Mesendoderm (in vitro differentiated cells): Measurements from ENCODE around the gene COL18A1.

Source experiments
- DNase-seq: peaks from one replicate; pipeline ENCODE4 v3.0.0; 2013
- H2AK5ac ChIP-seq: 2 replicates; pipeline ENCODE4 v1.6.1; 2013; ENCODE audit warnings: low read length, inconsistent platforms
- H2BK120ac ChIP-seq: 2 replicates; pipeline ENCODE4 v1.6.1; 2013; ENCODE audit warnings: low read depth, mild to moderate bottlenecking, low read length, moderate library complexity, mixed read lengths
- H2BK15ac ChIP-seq: replicated peaks from 2 replicates; pipeline ENCODE4 v1.6.1; 2013; ENCODE audit warnings: low read depth, mild to moderate bottlenecking, moderate library complexity
- H2BK5ac ChIP-seq: 2 replicates; pipeline ENCODE4 v1.6.1; 2013; ENCODE audit warnings: low read length, inconsistent platforms
- H3K18ac ChIP-seq: 2 replicates; pipeline ENCODE4 v1.6.1; 2013; ENCODE audit warnings: mild to moderate bottlenecking, low read length, mixed read lengths
- H3K23ac ChIP-seq: one replicate; pipeline ENCODE4 v1.6.1; 2013; ENCODE audit warnings: low read length
- H3K27ac ChIP-seq: 2 replicates; pipeline ENCODE4 v1.5.1; 2013; ENCODE audit warnings: low read depth, mild to moderate bottlenecking, inconsistent platforms, low read length, moderate library complexity
- H3K27me3 ChIP-seq: 2 replicates; pipeline ENCODE4 v1.6.1; 2013; ENCODE audit warnings: low read length, control low read depth, mild to moderate bottlenecking, inconsistent platforms; ENCODE audit not compliant: insufficient read depth, poor library complexity
- H3K36me3 ChIP-seq: 2 replicates; pipeline ENCODE4 v1.6.1; 2013; ENCODE audit warnings: low read length, inconsistent platforms; ENCODE audit not compliant: control insufficient read depth, insufficient read depth
- H3K4ac ChIP-seq: one replicate; pipeline ENCODE4 v1.6.1; 2013; ENCODE audit warnings: low read depth, mild to moderate bottlenecking, low read length, moderate library complexity
- H3K4me1 ChIP-seq: 2 replicates; pipeline ENCODE4 v1.6.1; 2013; ENCODE audit warnings: low read depth, low read length, inconsistent platforms; ENCODE audit not compliant: control insufficient read depth
- H3K4me2 ChIP-seq: 2 replicates; pipeline ENCODE4 v1.6.1; 2013; ENCODE audit warnings: low read length
- H3K4me3 ChIP-seq: 2 replicates; pipeline ENCODE4 v1.5.1; 2013; ENCODE audit warnings: mild to moderate bottlenecking, low read length
- H3K56ac ChIP-seq: one replicate; pipeline ENCODE4 v1.6.1; 2013; ENCODE audit warnings: low read length
- H3K79me1 ChIP-seq: 2 replicates; pipeline ENCODE4 v1.6.1; 2013; ENCODE audit warnings: low read length, inconsistent platforms
- H3K79me2 ChIP-seq: 2 replicates; pipeline ENCODE4 v1.6.1; 2013; ENCODE audit warnings: mild to moderate bottlenecking, low read length; ENCODE audit not compliant: control insufficient read depth, insufficient read depth
- H3K9ac ChIP-seq: 2 replicates; pipeline ENCODE4 v1.6.1; 2013; ENCODE audit warnings: low read length, inconsistent platforms
- H4K5ac ChIP-seq: one replicate; pipeline ENCODE4 v1.6.1; 2013; ENCODE audit warnings: low read length
- H4K8ac ChIP-seq: one replicate; pipeline ENCODE4 v1.6.1; 2013; ENCODE audit warnings: low read depth, mild to moderate bottlenecking, control low read depth, low read length, moderate library complexity
- WGBS: extraction: QIAGEN DNeasy Blood & Tissue Kit; methylation state at CpG from one replicate; pipeline ENCODE4 v1.1.7; 2013; ENCODE audit warnings: low lambda C conversion rate, missing lambda C conversion rate; ENCODE audit not compliant: insufficient coverage; ENCODE audit errors: extremely low coverage; 5-methylcytosine and 5-hydroxymethylcytosine counted together

The COL18A1 gene

GRCh38 chr21:45518742-45519141 lies 113.8 kb downstream of the COL18A1 start:
- no CpG with 5 or more reads among the region's 2 CpGs for WGBS
- no peak overlapping the region for H3K4me2 ChIP-seq
- no peak overlapping the region for H4K8ac ChIP-seq
- no peak overlapping the region for H3K9ac ChIP-seq
- no peak overlapping the region for H2AK5ac ChIP-seq
- no peak overlapping the region for H3K56ac ChIP-seq
- no peak overlapping the region for H3K4me3 ChIP-seq
- no peak overlapping the region for H2BK5ac ChIP-seq
- no peaks in the 10 kb centered on the region for H3K4me1 ChIP-seq
- no peak for DNase-seq
- no peaks in the 10 kb centered on the region for H3K79me1 ChIP-seq
- no peak overlapping the region for H2BK15ac ChIP-seq
- no peak overlapping the region for H3K18ac ChIP-seq
- H3K36me3 ChIP-seq: peaks cover 2% of the 10 kb centered on the region
- H3K27me3 ChIP-seq: no peaks in the 10 kb centered on the region
- H2BK120ac ChIP-seq: no peak overlapping the region
- H3K23ac ChIP-seq: no peak overlapping the region
- H3K79me2 ChIP-seq: no peaks in the 10 kb centered on the region
- H3K4ac ChIP-seq: no peak overlapping the region
- no peak overlapping the region for H3K27ac ChIP-seq
- no peak overlapping the region for H4K5ac ChIP-seq

DNA sequence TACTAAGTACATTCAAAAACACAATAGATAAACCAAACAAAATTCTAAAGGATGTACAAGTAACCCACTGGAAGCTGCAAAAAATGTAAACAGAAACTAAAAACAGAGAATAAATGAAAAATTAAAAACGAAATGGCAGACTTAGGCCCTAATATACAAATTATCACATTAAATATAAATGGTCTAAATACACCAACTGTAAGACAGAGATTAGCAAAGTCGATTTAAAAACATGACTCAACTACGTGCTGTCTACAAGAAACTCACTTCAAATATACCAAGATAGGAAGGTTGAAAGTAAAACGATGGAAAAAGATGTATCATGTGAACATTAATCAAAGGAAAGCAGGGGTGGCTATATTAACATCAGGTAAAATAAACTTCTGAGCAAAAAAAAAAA lies 114.2 kb downstream of the COL18A1 start:
- Histone ChIP-seq H3K4me1 (no peaks in the 10 kb centered on the region), H3K9ac (no peak overlapping the region), H2BK15ac (no peak overlapping the region), H3K27me3 (no peaks in the 10 kb centered on the region), H3K4me3 (no peak overlapping the region), H2BK120ac (no peak overlapping the region), H4K8ac (no peak overlapping the region), H3K18ac (no peak overlapping the region), H3K79me1 (no peaks in the 10 kb centered on the region), H3K79me2 (no peaks in the 10 kb centered on the region), H3K27ac (no peak overlapping the region), H3K36me3 (peaks cover 2% of the 10 kb centered on the region), H3K4ac (no peak overlapping the region), H2AK5ac (no peak overlapping the region), H3K23ac (no peak overlapping the region), H3K4me2 (no peak overlapping the region), H2BK5ac (no peak overlapping the region), H4K5ac (no peak overlapping the region), H3K56ac (no peak overlapping the region)
- no CpG with 5 or more reads among the region's 4 CpGs for WGBS
- no peak for DNase-seq

DNA sequence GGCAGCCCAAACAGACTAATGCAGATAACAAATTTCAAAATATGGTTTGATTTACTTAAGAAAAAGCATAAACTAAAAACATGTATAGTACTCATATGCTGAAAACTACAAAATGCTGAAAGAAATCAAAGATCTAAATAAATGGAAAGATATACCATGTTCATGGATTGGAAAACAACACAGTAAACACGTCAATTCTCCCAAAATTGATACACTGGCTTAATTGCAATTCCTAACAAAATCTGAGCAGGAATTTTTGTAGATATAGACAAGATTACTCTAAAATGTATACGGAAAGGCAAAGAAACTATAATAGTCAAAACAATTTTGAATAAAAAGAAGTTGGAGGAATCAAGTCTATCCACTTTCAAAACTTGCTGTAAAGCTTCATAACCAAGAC lies 116.3 kb downstream of the COL18A1 start:
- no peak overlapping the region for H3K18ac ChIP-seq
- no peak overlapping the region for H3K4me3 ChIP-seq
- H3K4me1 ChIP-seq: no peaks in the 10 kb centered on the region
- no peak for DNase-seq
- H4K8ac ChIP-seq: no peak overlapping the region
- no peak overlapping the region for H2BK15ac ChIP-seq
- no peak overlapping the region for H3K27ac ChIP-seq
- H3K79me2 ChIP-seq: no peaks in the 10 kb centered on the region
- no peak overlapping the region for H2BK5ac ChIP-seq
- no peaks in the 10 kb centered on the region for H3K79me1 ChIP-seq
- no peak overlapping the region for H3K4me2 ChIP-seq
- H2AK5ac ChIP-seq: no peak overlapping the region
- no peak overlapping the region for H3K9ac ChIP-seq
- H3K56ac ChIP-seq: no peak overlapping the region
- no peaks in the 10 kb centered on the region for H3K27me3 ChIP-seq
- WGBS: no CpG with 5 or more reads among the region's 2 CpGs
- H2BK120ac ChIP-seq: no peak overlapping the region
- H4K5ac ChIP-seq: no peak overlapping the region
- H3K23ac ChIP-seq: no peak overlapping the region
- H3K4ac ChIP-seq: no peak overlapping the region
- H3K36me3 ChIP-seq: peaks cover 2% of the 10 kb centered on the region

DNA sequence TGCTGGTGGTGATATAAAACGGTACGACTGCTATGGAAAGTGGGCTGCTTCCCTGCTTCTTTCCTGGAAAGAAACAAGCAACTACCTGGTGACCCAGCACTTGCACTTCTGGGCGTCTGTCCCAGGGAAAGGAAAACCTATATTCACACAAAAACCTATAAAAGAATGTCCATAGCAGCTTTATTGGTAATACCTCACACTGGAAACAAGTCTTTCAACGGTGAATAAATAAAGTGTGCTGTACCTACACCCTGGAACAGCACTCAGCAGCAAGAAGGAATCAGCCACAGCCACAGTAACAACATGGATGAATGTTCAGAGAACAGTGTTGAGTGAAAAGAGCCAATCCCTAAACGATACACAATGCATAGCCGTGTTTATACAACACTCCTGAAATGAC lies 117.4 kb downstream of the COL18A1 start:
- Histone ChIP-seq H2AK5ac (no peak overlapping the region), H2BK15ac (no peak overlapping the region), H3K27ac (no peak overlapping the region), H3K4ac (no peak overlapping the region), H3K79me2 (no peaks in the 10 kb centered on the region), H3K4me1 (no peaks in the 10 kb centered on the region), H3K36me3 (peaks cover 2% of the 10 kb centered on the region), H3K79me1 (no peaks in the 10 kb centered on the region), H4K5ac (no peak overlapping the region), H3K56ac (no peak overlapping the region), H4K8ac (no peak overlapping the region), H3K27me3 (no peaks in the 10 kb centered on the region), H3K18ac (no peak overlapping the region), H3K4me2 (no peak overlapping the region), H3K9ac (no peak overlapping the region), H2BK5ac (no peak overlapping the region), H3K23ac (no peak overlapping the region), H3K4me3 (no peak overlapping the region), H2BK120ac (no peak overlapping the region)
- no peak for DNase-seq
- no CpG with 5 or more reads among the region's 6 CpGs for WGBS

DNA sequence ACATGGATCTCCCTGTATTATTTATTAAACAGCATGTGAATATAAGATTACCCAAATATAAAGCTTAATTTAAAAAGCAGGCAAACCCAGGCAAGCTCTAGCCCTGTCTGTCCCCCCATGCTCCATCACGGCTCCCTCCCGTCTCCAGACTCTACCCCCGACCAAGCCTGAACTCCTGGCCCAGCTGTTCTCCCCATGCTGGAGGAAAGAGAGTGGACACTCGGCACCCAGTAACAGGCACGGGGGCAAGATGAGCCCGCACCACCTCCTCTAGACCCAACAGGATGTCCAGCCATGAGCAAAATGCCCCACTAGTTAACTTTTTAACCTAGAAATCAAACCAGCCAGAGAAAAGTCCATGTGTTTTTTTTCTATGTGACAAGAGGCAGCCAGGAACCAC lies 118.0 kb downstream of the COL18A1 start:
- H3K56ac ChIP-seq: no peak overlapping the region
- DNase-seq: no peak
- H3K4me2 ChIP-seq: no peak overlapping the region
- peaks cover 2% of the 10 kb centered on the region for H3K36me3 ChIP-seq
- H3K23ac ChIP-seq: no peak overlapping the region
- no peak overlapping the region for H2BK5ac ChIP-seq
- H3K79me2 ChIP-seq: no peaks in the 10 kb centered on the region
- H4K5ac ChIP-seq: no peak overlapping the region
- no CpG with 5 or more reads among the region's 6 CpGs for WGBS
- no peak overlapping the region for H2BK15ac ChIP-seq
- no peak overlapping the region for H2BK120ac ChIP-seq
- no peaks in the 10 kb centered on the region for H3K27me3 ChIP-seq
- no peak overlapping the region for H2AK5ac ChIP-seq
- no peaks in the 10 kb centered on the region for H3K4me1 ChIP-seq
- H3K79me1 ChIP-seq: no peaks in the 10 kb centered on the region
- H3K4me3 ChIP-seq: no peak overlapping the region
- no peak overlapping the region for H3K27ac ChIP-seq
- H3K4ac ChIP-seq: no peak overlapping the region
- no peak overlapping the region for H3K18ac ChIP-seq
- H4K8ac ChIP-seq: no peak overlapping the region
- no peak overlapping the region for H3K9ac ChIP-seq

GRCh38 chr21:45523411-45524101 lies 118.6 kb downstream of the COL18A1 start:
- Histone ChIP-seq H3K4me3 (no peak overlapping the region), H3K27ac (no peak overlapping the region), H3K9ac (no peak overlapping the region), H3K79me2 (no peaks in the 10 kb centered on the region), H3K4ac (no peak overlapping the region), H4K5ac (no peak overlapping the region), H3K4me2 (no peak overlapping the region), H3K23ac (no peak overlapping the region), H2BK15ac (no peak overlapping the region), H4K8ac (no peak overlapping the region), H3K36me3 (peaks cover 2% of the 10 kb centered on the region), H2BK5ac (no peak overlapping the region), H3K79me1 (no peaks in the 10 kb centered on the region), H3K56ac (no peak overlapping the region), H2BK120ac (no peak overlapping the region), H3K4me1 (no peaks in the 10 kb centered on the region), H2AK5ac (no peak overlapping the region), H3K18ac (no peak overlapping the region), H3K27me3 (no peaks in the 10 kb centered on the region)
- DNase-seq: no peak
- no CpG with 5 or more reads among the region's 16 CpGs for WGBS
